GM12801 (cell line): ENCODE results near the gene SMYD1.

Experiments
- CTCF ChIP-seq: IDR thresholded peaks from one replicate; pipeline ENCODE4 v1.5.1; 2011; ENCODE audit warnings: control low read depth; ENCODE audit not compliant: insufficient read length; ENCODE audit errors: extremely low read depth

Gene SMYD1

DNA sequence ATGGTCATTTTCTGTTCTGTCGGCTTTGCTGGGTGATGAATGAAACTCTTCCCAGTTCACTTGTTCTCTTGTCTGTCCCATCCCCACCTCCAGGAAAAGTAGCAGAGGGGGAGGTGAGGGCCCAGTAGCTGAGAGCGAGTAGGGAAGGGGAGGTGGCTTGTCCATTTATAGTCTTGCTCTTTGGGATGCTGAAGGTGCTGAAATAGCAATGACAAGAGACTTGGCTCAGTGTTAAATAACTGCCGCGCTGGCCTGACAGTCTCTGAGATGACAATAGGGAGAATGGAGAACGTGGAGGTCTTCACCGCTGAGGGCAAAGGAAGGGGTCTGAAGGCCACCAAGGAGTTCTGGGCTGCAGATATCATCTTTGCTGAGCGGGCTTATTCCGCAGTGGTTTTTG lies at the start of gene SMYD1:
Gene SMYD1, plus strand, starts transcription at position 228 of the 400 bp plus-strand sequence. Its CDS starts 40 bp downstream, at position 268.
- no peak for TF ChIP-seq CTCF

DNA sequence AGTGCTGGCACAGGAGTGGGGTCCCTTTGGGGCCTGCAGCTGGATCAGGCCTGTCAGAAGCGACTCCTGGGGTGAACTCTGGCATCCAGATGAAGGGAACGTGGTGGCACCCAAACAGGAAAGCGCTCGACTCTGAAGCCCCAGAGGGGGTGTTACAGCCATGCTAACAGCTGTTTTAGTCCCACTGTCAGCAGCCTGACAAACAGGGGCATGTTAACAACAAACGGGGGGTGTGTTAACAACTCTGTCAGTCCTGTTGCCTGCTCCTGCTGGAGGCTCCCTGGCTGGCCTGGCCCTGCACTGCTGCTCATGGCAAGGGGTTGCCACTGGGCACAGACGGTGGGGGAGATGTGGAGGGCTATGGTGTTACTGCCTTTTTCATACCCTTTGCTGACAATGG lies 48.7 kb upstream of the SMYD1 start:
- no peak for TF ChIP-seq CTCF

GRCh38 chr2:88019985-88020384 lies 47.6 kb upstream of the SMYD1 start:
- TF ChIP-seq CTCF = no peak

- no peak for TF ChIP-seq CTCF
Measured at GRCh38 chr2:88022669-88022921, 45.0 kb upstream of the SMYD1 start.

DNA sequence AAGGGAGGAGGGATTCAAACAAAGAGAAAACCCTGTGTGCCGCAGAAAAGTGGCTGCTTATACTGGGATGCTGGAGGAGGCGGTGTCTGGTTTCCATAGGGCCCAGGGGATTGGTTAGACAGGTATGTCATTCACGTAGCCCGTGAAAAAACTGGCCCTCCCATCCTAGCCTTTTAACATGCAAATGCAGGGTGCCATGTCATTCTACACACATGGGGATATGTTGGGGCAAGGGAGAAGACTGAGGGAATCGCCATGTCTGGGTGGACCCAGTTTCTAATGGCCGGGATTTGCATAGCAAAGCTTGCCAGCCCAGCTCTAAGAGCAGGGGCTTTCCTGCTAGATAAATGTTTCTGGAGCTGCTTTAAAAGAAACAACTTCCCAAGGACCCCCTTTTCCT lies 43.1 kb upstream of the SMYD1 start:
- TF ChIP-seq CTCF = no peak

DNA sequence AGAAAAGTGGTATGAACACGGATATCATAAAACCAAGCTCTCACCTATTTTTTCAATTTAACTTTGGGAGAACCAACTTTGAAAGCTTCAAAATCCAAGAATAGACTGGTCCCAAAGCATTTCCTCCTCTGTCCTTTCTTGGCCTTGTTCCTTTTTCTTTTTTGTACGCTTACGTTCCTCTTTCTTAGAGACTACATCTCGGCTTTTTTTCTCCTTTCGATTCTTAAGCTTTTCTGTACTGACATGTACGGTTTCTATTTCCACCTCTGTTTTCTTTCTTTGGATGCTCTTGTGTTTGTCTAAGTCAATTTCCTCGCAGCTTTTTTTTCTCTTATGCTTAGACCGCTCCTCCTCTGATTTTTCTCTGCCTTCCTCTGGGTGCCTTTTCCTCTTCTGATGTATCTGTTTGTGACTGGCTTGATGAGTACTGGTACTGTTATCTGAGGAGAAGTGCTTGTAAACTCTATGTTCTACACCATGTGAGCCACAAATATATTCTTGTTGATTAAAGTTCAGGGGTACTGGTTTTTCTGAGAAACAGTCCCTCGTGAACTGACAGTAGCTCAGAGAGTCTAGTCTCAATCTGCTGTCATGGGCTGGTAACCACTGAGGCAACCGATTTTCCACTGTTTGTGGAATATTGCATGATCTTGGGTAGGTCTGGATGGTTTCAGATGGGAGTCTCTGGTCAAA lies 39.8 kb upstream of the SMYD1 start:
- no peak for TF ChIP-seq CTCF

DNA sequence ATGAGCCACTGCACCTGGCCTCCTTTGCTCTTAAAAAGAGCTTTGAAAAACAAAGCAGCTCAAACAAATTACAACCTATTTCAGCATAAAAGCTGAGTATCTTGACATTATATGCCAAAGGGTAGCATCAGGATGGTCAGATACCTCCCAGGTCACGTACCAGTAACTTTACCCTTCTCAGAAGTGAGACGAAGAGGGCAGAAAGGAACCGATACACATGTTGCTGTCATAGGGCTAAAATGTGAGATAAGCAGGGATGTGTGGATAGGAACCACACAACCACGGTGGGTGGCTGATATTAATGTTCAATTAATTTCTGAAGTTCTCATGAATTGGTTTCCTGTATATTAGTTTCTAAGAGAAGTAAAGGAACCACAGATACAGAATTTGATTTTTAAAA lies 38.7 kb upstream of the SMYD1 start:
- no peak for TF ChIP-seq CTCF
